Activated T-cell treated with anti-CD3 and anti-CD28 coated beads, Interleukin-2, amount 50 U/mL, for 72 hours (primary cell): ENCODE results near the gene KCNQ5. TPM values are rescaled to one million over a fixed set of nuclear protein-coding genes. Genes with fewer than 3 reads are reported as not detected.

Source experiments
- ATAC-seq, 2 donors: fragments of 150-1000 bp; cut with Tn5 transposase; replicated peaks in 1 of 2; 2 replicates each; pipeline ENCODE4 v1.10.0; 2021; ENCODE audit warnings: moderate library complexity in 2 of 2, mild to moderate bottlenecking in 1 of 2
- DNase-seq, 2 donors: peaks; one replicate each; pipeline ENCODE4 v3.0.0; 2021 to 2022; ENCODE audit warnings: mixed read lengths in 1 of 2
- H3K27ac Mint-ChIP-seq: one replicate; pipeline ENCODE4 v1.8.0; 2022; ENCODE audit warnings: mild to moderate bottlenecking, moderate library complexity, mixed read lengths
- H3K27me3 Mint-ChIP-seq: one replicate; pipeline ENCODE4 v1.8.0; 2022; ENCODE audit warnings: low read depth, mixed read lengths
- H3K36me3 Mint-ChIP-seq, 2 donors: one replicate each; pipeline ENCODE4 v1.8.0; 2022; ENCODE audit warnings: mixed read lengths in 2 of 2, mild to moderate bottlenecking in 1 of 2; ENCODE audit not compliant: insufficient read depth in 2 of 2
- H3K4me1 Mint-ChIP-seq: one replicate; pipeline ENCODE4 v1.8.0; 2022; ENCODE audit warnings: low read depth, mixed read lengths
- H3K4me3 Mint-ChIP-seq, 2 donors: one replicate each; pipeline ENCODE4 v1.8.0; 2022; ENCODE audit warnings: mild to moderate bottlenecking in 2 of 2, mixed read lengths in 2 of 2, moderate library complexity in 2 of 2
- H3K9me3 Mint-ChIP-seq, 2 donors: one replicate each; pipeline ENCODE4 v1.8.0; 2022; ENCODE audit warnings: mixed read lengths in 2 of 2
- total RNA-seq, 2 donors: library from RNA; stranded (reverse); gene quantifications; one replicate each; pipeline ENCODE4 v1.2.3, GENCODE V29; 2022

The KCNQ5 gene
- total RNA-seq, 2 donors from 2014 or later, result 6.1 to 9.8 TPM

- DNase-seq (no peak), ATAC-seq (no peak)
- no peaks in the 10 kb centered on the region for H3K27me3 Mint-ChIP-seq
- H3K4me1 Mint-ChIP-seq, result peaks cover 13% of the 10 kb centered on the region
- no peak overlapping the region for H3K4me3 Mint-ChIP-seq
- peaks cover 0 to 2% of the 10 kb centered on the region in 2 donors for H3K36me3 Mint-ChIP-seq
- no peak overlapping the region for H3K27ac Mint-ChIP-seq
- no peaks in the 10 kb centered on the region for H3K9me3 Mint-ChIP-seq
Observed at GRCh38 chr6:73083886-73084285, 462.0 kb downstream of the KCNQ5 start.

- H3K27ac Mint-ChIP-seq, result no peak overlapping the region
- peaks cover 8% of the 10 kb centered on the region for H3K4me1 Mint-ChIP-seq
- no peak for DNase-seq
- no peaks in the 10 kb centered on the region for H3K27me3 Mint-ChIP-seq
- no peaks in the 10 kb centered on the region for H3K9me3 Mint-ChIP-seq
- no peak for ATAC-seq
- H3K4me3 Mint-ChIP-seq, result no peak overlapping the region
- peaks cover 0 to 2% of the 10 kb centered on the region in 2 donors for H3K36me3 Mint-ChIP-seq
Observed at GRCh38 chr6:73085443-73085871, 463.6 kb downstream of the KCNQ5 start.

- Mint-ChIP-seq H3K27ac (no peak overlapping the region), H3K27me3 (no peaks in the 10 kb centered on the region), H3K9me3 (peaks cover 3% of the 10 kb centered on the region in 2 donors), H3K36me3 (peaks cover 0 to 6% of the 10 kb centered on the region in 2 donors), H3K4me3 (no peak overlapping the region), H3K4me1 (peaks cover 8% of the 10 kb centered on the region)
- no peak for DNase-seq
- ATAC-seq, result no peak
Observed at GRCh38 chr6:73086726-73087125, 464.9 kb downstream of the KCNQ5 start.

- DNase-seq, result no peak
- no peak for ATAC-seq
- H3K4me1 Mint-ChIP-seq, result peaks cover 8% of the 10 kb centered on the region
- H3K27me3 Mint-ChIP-seq, result no peaks in the 10 kb centered on the region
- H3K4me3 Mint-ChIP-seq, result no peak overlapping the region
- peaks cover under 1 to 12% of the 10 kb centered on the region in 2 donors for H3K36me3 Mint-ChIP-seq
- no peak overlapping the region for H3K27ac Mint-ChIP-seq
- H3K9me3 Mint-ChIP-seq, result peaks cover 4% of the 10 kb centered on the region in 2 donors
Observed at GRCh38 chr6:73088138-73088813, 466.4 kb downstream of the KCNQ5 start.

DNA sequence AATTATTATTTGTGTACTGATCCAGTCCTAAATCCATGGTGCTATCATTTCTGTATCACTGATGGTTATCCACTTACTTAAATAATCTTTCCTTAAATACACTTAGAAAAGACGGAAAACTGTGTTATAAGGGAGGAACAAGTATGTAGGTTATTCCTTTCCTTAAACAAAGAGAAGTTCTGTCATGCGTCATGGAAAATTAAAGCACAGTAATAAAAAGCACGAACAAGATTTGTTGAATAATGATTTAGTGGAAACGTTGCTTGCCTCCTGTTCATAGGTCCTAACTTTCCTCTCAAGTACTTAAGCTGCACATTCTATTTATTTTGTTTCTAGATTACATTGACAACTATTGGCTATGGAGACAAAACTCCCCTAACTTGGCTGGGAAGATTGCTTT lies 483.1 kb downstream of the KCNQ5 start:
- ATAC-seq, result no peak
- no peak for DNase-seq
- Mint-ChIP-seq H3K36me3 (no peaks in the 10 kb centered on the region), H3K4me3 (no peak overlapping the region), H3K27me3 (no peaks in the 10 kb centered on the region), H3K4me1 (no peaks in the 10 kb centered on the region), H3K9me3 (peaks cover 5 to 6% of the 10 kb centered on the region in 2 donors), H3K27ac (no peak overlapping the region)

DNA sequence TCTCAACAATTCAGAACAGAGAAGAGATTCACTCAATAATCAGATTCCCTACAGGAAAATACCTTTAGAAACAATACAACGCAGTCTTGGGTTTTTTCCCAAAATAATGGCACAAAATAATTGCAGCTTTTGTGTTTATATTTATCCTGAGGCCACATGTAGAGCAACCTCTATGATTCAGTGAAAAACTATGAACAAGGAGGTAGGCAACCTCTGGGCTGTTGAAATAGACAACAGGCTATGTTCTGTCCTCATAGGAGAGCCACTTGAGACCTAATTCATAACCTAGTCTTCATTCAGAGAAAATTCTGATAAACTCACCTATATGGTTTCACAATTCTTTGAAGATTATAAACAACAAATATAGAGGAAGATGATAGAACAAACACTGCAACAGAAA lies 485.2 kb downstream of the KCNQ5 start:
- H3K4me1 Mint-ChIP-seq, result no peaks in the 10 kb centered on the region
- H3K27me3 Mint-ChIP-seq, result no peaks in the 10 kb centered on the region
- H3K36me3 Mint-ChIP-seq, result no peaks in the 10 kb centered on the region
- no peak overlapping the region for H3K27ac Mint-ChIP-seq
- no peak overlapping the region for H3K4me3 Mint-ChIP-seq
- peaks cover 2% of the 10 kb centered on the region in 2 donors for H3K9me3 Mint-ChIP-seq
- ATAC-seq (no peak), DNase-seq (no peak)

GRCh38 chr6:73108949-73109348 lies 487.1 kb downstream of the KCNQ5 start:
- Mint-ChIP-seq H3K4me1 (no peaks in the 10 kb centered on the region), H3K9me3 (no peaks in the 10 kb centered on the region), H3K27me3 (no peaks in the 10 kb centered on the region), H3K27ac (no peak overlapping the region), H3K4me3 (no peak overlapping the region), H3K36me3 (no peaks in the 10 kb centered on the region)
- DNase-seq (no peak), ATAC-seq (no peak)

DNA sequence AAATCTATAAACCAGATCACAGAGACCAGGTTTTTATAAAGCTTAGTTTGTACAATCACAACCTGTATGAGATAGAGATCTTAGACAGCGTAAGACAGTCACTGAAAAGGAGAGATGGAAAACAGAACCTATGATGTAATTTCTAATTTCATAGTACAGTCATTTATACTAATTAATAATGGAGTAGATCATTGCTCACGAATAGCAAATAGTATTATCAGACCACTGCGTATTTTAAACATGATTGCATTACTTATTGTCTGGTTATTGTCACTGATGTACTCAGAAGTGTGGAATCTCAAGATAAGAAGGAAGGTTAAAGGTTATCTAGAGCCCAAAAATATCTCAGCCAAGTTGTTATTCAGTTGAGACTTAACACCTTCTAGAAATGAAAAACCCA lies 487.8 kb downstream of the KCNQ5 start:
- ATAC-seq (no peak), DNase-seq (no peak)
- Mint-ChIP-seq H3K36me3 (no peaks in the 10 kb centered on the region), H3K4me1 (no peaks in the 10 kb centered on the region), H3K27ac (no peak overlapping the region), H3K4me3 (no peak overlapping the region), H3K9me3 (no peaks in the 10 kb centered on the region), H3K27me3 (no peaks in the 10 kb centered on the region)

- Mint-ChIP-seq H3K9me3 (no peaks in the 10 kb centered on the region), H3K27ac (no peak overlapping the region), H3K4me3 (no peak overlapping the region), H3K36me3 (no peaks in the 10 kb centered on the region), H3K4me1 (no peaks in the 10 kb centered on the region), H3K27me3 (no peaks in the 10 kb centered on the region)
- no peak for ATAC-seq
- no peak for DNase-seq
Observed at GRCh38 chr6:73116330-73116729, 494.5 kb downstream of the KCNQ5 start.

DNA sequence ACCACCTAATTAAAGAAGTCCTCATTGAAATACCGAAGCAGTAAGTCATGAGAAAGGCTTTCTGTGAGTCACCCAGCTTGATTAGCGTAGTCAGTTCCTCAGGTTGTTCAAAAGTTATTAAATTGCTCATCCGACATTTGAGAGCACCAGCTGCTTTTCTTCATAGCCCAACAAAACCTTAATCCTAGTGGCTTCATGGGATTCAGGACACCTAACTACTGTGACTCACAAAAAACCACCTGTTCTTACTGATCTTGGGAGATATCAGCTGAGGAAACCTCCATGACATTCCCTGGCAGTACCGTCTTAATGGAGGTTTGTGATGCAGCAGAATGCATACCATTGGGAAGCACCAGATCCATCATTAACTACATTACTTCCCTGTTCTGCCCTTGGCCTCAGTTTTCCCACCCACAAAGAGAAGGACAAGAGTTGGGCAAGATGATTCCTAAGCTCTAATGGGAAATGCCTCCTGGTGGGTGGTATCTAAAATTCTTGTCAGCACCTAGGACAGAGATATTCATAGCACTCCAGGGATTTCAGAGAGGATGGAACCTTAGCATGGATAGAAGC lies 499.6 kb downstream of the KCNQ5 start:
- Mint-ChIP-seq H3K4me1 (no peaks in the 10 kb centered on the region), H3K27ac (no peak overlapping the region), H3K36me3 (no peaks in the 10 kb centered on the region), H3K4me3 (no peak overlapping the region), H3K9me3 (no peaks in the 10 kb centered on the region), H3K27me3 (no peaks in the 10 kb centered on the region)
- no peak for ATAC-seq
- DNase-seq, result no peak

DNA sequence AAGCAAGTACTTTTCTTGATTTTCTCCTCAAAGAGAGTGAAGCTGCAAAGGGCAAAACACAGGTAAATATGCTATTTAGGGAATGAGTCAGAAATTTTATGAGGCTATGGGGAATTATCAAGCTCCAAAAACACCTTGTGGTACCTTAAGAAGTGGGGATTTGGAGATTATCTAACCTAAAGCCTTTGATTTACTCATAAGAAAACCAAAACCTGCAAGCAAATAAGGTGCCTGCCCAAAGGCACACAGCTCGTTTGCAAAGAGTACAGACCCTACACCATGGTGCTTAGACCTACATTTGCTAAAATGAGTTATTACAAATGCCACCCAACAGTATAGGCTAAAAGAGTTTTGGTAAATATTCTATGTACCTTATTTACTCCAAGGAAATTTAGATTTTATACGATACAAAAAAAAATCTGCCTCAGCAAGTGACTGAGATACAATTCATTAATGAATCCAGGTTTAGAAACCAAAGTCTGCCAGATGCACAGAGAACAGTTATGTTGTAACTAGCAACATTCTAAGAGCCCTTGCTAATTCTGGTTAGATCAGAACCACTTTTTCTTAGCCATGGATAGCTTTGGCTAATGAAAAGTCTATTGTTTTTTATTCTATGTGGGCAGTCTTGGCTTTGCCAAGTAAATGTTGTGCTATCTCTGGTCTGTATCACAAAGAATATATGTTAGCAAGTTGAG lies 501.9 kb downstream of the KCNQ5 start:
- no peak for DNase-seq
- Mint-ChIP-seq H3K4me1 (no peaks in the 10 kb centered on the region), H3K27ac (no peak overlapping the region), H3K36me3 (no peaks in the 10 kb centered on the region), H3K4me3 (no peak overlapping the region), H3K27me3 (no peaks in the 10 kb centered on the region), H3K9me3 (no peaks in the 10 kb centered on the region)
- ATAC-seq, result peak in 1 of 2 donors; percentile 7

DNA sequence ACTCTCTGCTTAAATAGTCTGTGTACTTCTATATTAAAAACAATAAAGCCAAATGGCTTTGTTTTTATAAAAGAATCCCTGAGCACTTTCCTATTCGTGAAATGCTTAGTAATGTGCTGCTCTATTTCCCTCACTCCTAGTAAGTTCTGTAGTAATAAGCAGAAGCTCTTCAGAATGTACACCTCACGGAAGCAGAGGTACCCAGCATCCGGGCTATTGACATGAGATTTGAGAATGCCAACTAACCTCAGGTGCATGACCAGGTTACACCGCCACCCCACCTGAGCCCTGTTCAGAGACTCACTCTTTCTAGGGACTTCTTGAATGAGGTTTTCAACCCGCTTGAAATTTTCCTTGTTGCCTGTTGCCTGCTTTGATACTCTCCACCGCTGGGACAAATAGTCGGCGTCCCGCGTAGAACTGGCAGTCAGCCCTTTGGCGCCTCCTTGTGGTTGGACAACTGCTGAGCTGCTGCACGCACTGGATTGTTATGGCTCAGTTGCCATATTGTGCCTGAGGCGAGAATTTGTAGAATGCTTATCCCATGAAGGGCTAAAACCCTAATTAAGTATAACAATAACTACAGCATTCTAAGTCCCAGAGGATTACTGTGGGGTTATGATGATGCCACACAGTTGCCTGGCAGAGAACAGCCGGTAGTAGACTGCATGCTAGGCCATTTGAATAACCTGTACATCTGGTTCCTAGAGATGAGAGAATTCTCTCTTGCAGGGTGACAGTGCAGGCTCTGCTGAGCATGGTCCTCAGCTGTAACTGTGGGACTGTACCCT lies 508.0 kb downstream of the KCNQ5 start:
- peak; percentile 84 to 87 for DNase-seq
- Mint-ChIP-seq H3K27ac (no peak overlapping the region), H3K4me1 (no peaks in the 10 kb centered on the region), H3K27me3 (no peaks in the 10 kb centered on the region), H3K4me3 (peak overlapping the region in 1 of 2 donors; percentile 22), H3K36me3 (no peaks in the 10 kb centered on the region), H3K9me3 (no peaks in the 10 kb centered on the region)
- peak; percentile 95 to 97 for ATAC-seq

DNA sequence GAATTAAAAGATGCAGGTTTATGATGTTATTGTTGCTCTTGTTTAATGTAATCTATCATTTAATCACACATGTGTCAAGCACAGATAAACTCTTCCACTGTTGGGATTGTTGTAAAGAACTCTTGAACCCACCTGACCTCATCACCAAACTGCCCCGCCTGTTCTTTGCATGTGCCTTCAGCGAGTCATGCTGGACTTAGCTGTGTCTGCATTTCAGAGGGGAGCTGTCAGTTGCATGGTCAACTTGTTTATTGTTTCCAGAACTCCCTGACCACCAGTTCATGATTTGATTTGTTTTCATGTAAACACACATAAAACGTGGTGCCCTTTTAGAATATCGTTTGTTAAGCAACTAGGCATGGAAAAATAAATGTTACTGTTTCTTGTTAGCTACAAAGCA lies 509.8 kb downstream of the KCNQ5 start:
- no peak for ATAC-seq
- no peaks in the 10 kb centered on the region for H3K9me3 Mint-ChIP-seq
- no peak for DNase-seq
- H3K27ac Mint-ChIP-seq, result no peak overlapping the region
- no peaks in the 10 kb centered on the region for H3K27me3 Mint-ChIP-seq
- no peaks in the 10 kb centered on the region for H3K36me3 Mint-ChIP-seq
- H3K4me3 Mint-ChIP-seq, result no peak overlapping the region
- no peaks in the 10 kb centered on the region for H3K4me1 Mint-ChIP-seq
